ENCODE measurements around the gene RELN. TPM values are rescaled to one million over a fixed set of nuclear protein-coding genes. Genes with fewer than 3 reads are reported as not detected.

The RELN gene
- total and polyA plus RNA-seq, 2 experiments from 2014 or later, result 3.9 to 22.0 TPM

DNA sequence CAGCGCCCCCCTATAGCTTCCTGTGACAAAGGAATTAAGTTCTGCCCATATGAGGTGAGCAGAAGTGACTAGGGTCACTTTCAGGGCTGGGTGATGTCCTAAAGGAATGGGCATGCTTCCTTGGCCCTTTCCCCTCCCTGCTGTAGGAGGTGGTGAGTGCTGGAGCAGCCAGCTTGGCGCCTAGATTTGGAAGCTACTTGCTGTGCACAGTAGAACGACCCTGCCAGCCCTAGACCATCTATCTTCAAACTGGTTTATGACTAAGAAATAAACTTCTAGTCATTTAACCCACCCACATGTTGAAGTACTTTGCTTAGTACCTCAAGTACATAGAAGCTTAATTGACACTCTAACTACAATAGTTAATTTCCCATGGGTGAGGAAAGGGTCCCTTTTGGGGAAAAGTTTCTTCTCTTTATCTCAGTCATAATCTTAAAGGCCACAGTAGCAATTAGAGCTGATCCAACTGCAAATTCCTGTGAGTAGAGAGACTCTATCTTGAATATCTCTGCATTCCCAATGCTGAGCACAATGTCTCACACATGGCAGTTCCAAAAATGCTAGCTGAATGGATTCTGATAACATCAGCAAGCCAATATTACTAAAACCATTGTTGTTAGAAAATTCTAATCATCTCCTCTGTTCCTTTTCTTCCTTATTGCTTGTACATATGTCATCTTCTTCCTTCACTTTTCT is 227.2 kb downstream of the RELN start:
- WGBS (ENCODE audit: low lambda C conversion rate, missing lambda C conversion rate), result 69% methylated on average over 3 of the region's 3 CpGs
- TF ChIP-seq, protein P1, sequence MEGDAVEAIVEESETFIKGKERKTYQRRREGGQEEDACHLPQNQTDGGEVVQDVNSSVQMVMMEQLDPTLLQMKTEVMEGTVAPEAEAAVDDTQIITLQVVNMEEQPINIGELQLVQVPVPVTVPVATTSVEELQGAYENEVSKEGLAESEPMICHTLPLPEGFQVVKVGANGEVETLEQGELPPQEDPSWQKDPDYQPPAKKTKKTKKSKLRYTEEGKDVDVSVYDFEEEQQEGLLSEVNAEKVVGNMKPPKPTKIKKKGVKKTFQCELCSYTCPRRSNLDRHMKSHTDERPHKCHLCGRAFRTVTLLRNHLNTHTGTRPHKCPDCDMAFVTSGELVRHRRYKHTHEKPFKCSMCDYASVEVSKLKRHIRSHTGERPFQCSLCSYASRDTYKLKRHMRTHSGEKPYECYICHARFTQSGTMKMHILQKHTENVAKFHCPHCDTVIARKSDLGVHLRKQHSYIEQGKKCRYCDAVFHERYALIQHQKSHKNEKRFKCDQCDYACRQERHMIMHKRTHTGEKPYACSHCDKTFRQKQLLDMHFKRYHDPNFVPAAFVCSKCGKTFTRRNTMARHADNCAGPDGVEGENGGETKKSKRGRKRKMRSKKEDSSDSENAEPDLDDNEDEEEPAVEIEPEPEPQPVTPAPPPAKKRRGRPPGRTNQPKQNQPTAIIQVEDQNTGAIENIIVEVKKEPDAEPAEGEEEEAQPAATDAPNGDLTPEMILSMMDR (IDR thresholded peaks at IDR 0.05; ENCODE audit: poor library complexity), result no peak
- no peak for TF ChIP-seq EZH2phosphoT487 (IDR thresholded peaks at IDR 0.05; ENCODE audit: low read depth, severe bottlenecking, unreplicated experiment)
- no peak for TF ChIP-seq EZH2 (IDR thresholded peaks at IDR 0.05; ENCODE audit: borderline replicate concordance)
- H4K20me1 ChIP-seq (ENCODE audit: insufficient read depth, poor library complexity, severe bottlenecking), result no peaks in the 10 kb centered on the region

GRCh38 chr7:103752995-103753394 is 236.5 kb downstream of the RELN start:
- Histone ChIP-seq H3K27ac (no peak overlapping the region), H4K20me1 (ENCODE audit: insufficient read depth, poor library complexity, severe bottlenecking) (no peaks in the 10 kb centered on the region), H3K4me1 (ENCODE audit: insufficient read depth) (no peaks in the 10 kb centered on the region), H3K27me3 (no peaks in the 10 kb centered on the region), H3K4me3 (no peak overlapping the region), H3K9me3 (ENCODE audit: low read depth) (no peaks in the 10 kb centered on the region), H3K36me3 (replicated peaks; ENCODE audit: insufficient read depth, low read depth) (no peaks in the 10 kb centered on the region), H2AFZ (no peak overlapping the region), H3K9me2 (replicated peaks; ENCODE audit: insufficient read depth) (no peaks in the 10 kb centered on the region), H3K79me2 (no peaks in the 10 kb centered on the region), H3K4me2 (no peak overlapping the region)
- no peak for TF ChIP-seq EZH2 (IDR thresholded peaks at IDR 0.05; ENCODE audit: borderline replicate concordance)
- TF ChIP-seq, protein P1 (IDR thresholded peaks at IDR 0.05; ENCODE audit: poor library complexity), result peak; percentile 40
- peak; percentile 8 for DNase-seq (ENCODE audit: low spot score)
- WGBS (ENCODE audit: low lambda C conversion rate, missing lambda C conversion rate), result 64% methylated on average over 2 of the region's 2 CpGs

More for the DNA sequence above, 227.2 kb downstream of the RELN start:
- Histone ChIP-seq H3K79me2 (no peaks in the 10 kb centered on the region), H3K4me3 (no peak overlapping the region), H3K27me3 (no peaks in the 10 kb centered on the region), H3K9me2 (replicated peaks; ENCODE audit: insufficient read depth) (no peaks in the 10 kb centered on the region), H3K27ac (no peak overlapping the region), H2AFZ (no peak overlapping the region), H3K9me3 (ENCODE audit: low read depth) (no peaks in the 10 kb centered on the region), H3K36me3 (replicated peaks; ENCODE audit: insufficient read depth, low read depth) (no peaks in the 10 kb centered on the region), H3K4me2 (no peak overlapping the region), H3K4me1 (ENCODE audit: insufficient read depth) (no peaks in the 10 kb centered on the region)
- DNase-seq (ENCODE audit: low spot score), result no peak

DNA sequence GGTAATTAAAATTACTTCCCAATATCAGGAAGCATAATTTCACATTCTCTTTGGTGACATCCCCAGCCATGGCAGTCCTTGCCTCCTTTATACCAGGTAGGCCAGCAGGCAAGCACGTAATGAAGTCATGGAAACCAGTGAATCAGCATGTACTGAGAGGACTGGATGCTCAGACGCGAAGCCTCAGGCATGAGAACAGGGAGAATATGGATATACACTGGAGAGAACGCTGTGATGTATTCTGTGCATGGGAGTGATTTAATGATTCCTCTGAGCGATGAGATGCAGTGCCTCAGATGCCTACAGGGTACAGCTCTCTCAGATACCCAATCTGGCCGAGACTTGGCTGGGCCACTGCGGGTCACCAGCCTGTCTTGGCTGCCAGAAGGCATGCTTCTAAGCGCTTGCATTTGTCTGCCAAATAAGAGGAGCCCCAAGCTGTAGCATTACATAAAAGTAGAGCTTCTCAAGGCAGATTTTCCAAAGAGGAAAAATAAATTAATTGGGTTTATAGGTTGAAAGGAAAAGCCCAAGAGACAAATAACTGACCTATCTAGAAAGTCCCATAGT is 238.1 kb downstream of the RELN start:
- TF ChIP-seq EZH2 (IDR thresholded peaks at IDR 0.05; ENCODE audit: borderline replicate concordance) (no peak), EZH2phosphoT487 (IDR thresholded peaks at IDR 0.05; ENCODE audit: low read depth, severe bottlenecking, unreplicated experiment) (no peak)
- TF ChIP-seq, protein P1 (IDR thresholded peaks at IDR 0.05; ENCODE audit: poor library complexity), result no peak
- Histone ChIP-seq H3K4me1 (ENCODE audit: insufficient read depth) (no peaks in the 10 kb centered on the region), H3K27ac (no peak overlapping the region), H3K4me2 (no peak overlapping the region), H3K9me3 (ENCODE audit: low read depth) (no peaks in the 10 kb centered on the region), H3K27me3 (no peaks in the 10 kb centered on the region), H4K20me1 (ENCODE audit: insufficient read depth, poor library complexity, severe bottlenecking) (no peaks in the 10 kb centered on the region), H3K9me2 (replicated peaks; ENCODE audit: insufficient read depth) (no peaks in the 10 kb centered on the region), H3K36me3 (replicated peaks; ENCODE audit: insufficient read depth, low read depth) (no peaks in the 10 kb centered on the region), H3K4me3 (no peak overlapping the region), H3K79me2 (no peaks in the 10 kb centered on the region), H2AFZ (no peak overlapping the region)
- 79% methylated on average over 8 of the region's 8 CpGs for WGBS (ENCODE audit: low lambda C conversion rate, missing lambda C conversion rate)
- no peak for DNase-seq (ENCODE audit: low spot score)

Data from hepatocyte (in vitro differentiated cells).